MM.1S (cell line): Measurements from ENCODE around the gene ZNF791.

Experiments
- DNase-seq: peaks from one replicate; pipeline ENCODE4 v3.0.0-alpha.2; 2015
- H2AFZ ChIP-seq: fragments of 300-600 bp; sonication (generic); 2 replicates; pipeline ENCODE4 v1.6.0; 2016; ENCODE audit warnings: antibody characterized with exemption, low read length
- H3F3A ChIP-seq: fragments of 300-600 bp; sonication (generic); 2 replicates; pipeline ENCODE4 v1.6.1; 2016; ENCODE audit warnings: mild to moderate bottlenecking, antibody characterized with exemption, low read length, moderate library complexity, mixed read lengths; ENCODE audit not compliant: insufficient read depth
- H3K27ac ChIP-seq: fragments of 300-600 bp; sonication (generic); 2 replicates; pipeline ENCODE4 v1.5.1; 2016; ENCODE audit warnings: mild to moderate bottlenecking, low read length
- H3K27me3 ChIP-seq: fragments of 300-600 bp; sonication (generic); replicated peaks from 2 replicates; pipeline ENCODE4 v1.6.0; 2016; ENCODE audit warnings: low read length; ENCODE audit not compliant: insufficient read depth
- H3K36me3 ChIP-seq: fragments of 300-600 bp; sonication (generic); replicated peaks from 2 replicates; pipeline ENCODE4 v1.6.1; 2016; ENCODE audit warnings: mild to moderate bottlenecking, low read length, mixed read lengths; ENCODE audit not compliant: insufficient read depth
- H3K4me1 ChIP-seq: fragments of 300-600 bp; sonication (generic); 2 replicates; pipeline ENCODE4 v1.6.1; 2016; ENCODE audit warnings: low read length, mixed read lengths
- H3K4me2 ChIP-seq: fragments of 300-600 bp; sonication (generic); 2 replicates; pipeline ENCODE4 v1.6.0; 2016; ENCODE audit warnings: low read depth, low read length
- H3K4me3 ChIP-seq: fragments of 300-600 bp; sonication (generic); 2 replicates; pipeline ENCODE4 v1.5.1; 2016; ENCODE audit warnings: low read length, mixed read lengths
- H3K79me2 ChIP-seq: fragments of 300-600 bp; sonication (generic); 2 replicates; pipeline ENCODE4 v1.6.1; 2016; ENCODE audit warnings: mixed run types, low read length, mixed read lengths
- H3K9ac ChIP-seq: fragments of 300-600 bp; sonication (generic); 2 replicates; pipeline ENCODE4 v1.6.1; 2016; ENCODE audit warnings: low read length, mixed read lengths
- H3K9me2 ChIP-seq: fragments of 300-600 bp; sonication (generic); replicated peaks from 2 replicates; pipeline ENCODE4 v1.6.1; 2016; ENCODE audit warnings: mild to moderate bottlenecking, low read length, mixed read lengths; ENCODE audit not compliant: insufficient read depth
- H3K9me3 ChIP-seq: fragments of 300-600 bp; sonication (generic); replicated peaks from 2 replicates; pipeline ENCODE4 v1.6.1; 2016; ENCODE audit warnings: mild to moderate bottlenecking, low read length, mixed read lengths; ENCODE audit not compliant: insufficient read depth
- H4K20me1 ChIP-seq: fragments of 300-600 bp; sonication (generic); 2 replicates; pipeline ENCODE4 v1.6.1; 2016; ENCODE audit warnings: mild to moderate bottlenecking, low read length, moderate library complexity, mixed read lengths; ENCODE audit not compliant: insufficient read depth
- CTCF ChIP-seq: fragments of 300-600 bp; sonication (generic); IDR thresholded peaks from 2 replicates; pipeline ENCODE4 v1.5.1; 2016; ENCODE audit warnings: antibody characterized with exemption, low read length, mixed read lengths
- EZH2 ChIP-seq: fragments of 300-600 bp; sonication (generic); optimal IDR thresholded peaks from 2 replicates; pipeline ENCODE3; 2017; ENCODE audit warnings: low read depth, mild to moderate bottlenecking, antibody characterized with exemption, low read length, mixed read lengths
- EZH2phosphoT487 ChIP-seq: fragments of 300-600 bp; sonication (generic); IDR thresholded peaks from 2 replicates; pipeline ENCODE4 v1.6.1; 2018; ENCODE audit warnings: antibody characterized with exemption, low read length

Gene ZNF791

GRCh38 chr19:12596927-12597548 lies 13.7 kb upstream of the ZNF791 start:
- Histone ChIP-seq H3K79me2 (peaks cover 10% of the 10 kb centered on the region; the same call in 1 of the 2 replicates), H2AFZ (no peak overlapping the region), H3F3A (no peaks in the 10 kb centered on the region), H3K4me2 (no peak overlapping the region), H3K4me1 (no peaks in the 10 kb centered on the region), H4K20me1 (no peaks in the 10 kb centered on the region), H3K4me3 (no peak overlapping the region), H3K27ac (no peak overlapping the region), H3K27me3 (no peaks in the 10 kb centered on the region), H3K36me3 (no peaks in the 10 kb centered on the region), H3K9me3 (no peaks in the 10 kb centered on the region), H3K9ac (no peak overlapping the region), H3K9me2 (no peaks in the 10 kb centered on the region)
- DNase-seq = no peak
- TF ChIP-seq CTCF (no peak), EZH2 (no peak), EZH2phosphoT487 (no peak)

GRCh38 chr19:12597594-12597993 lies 13.1 kb upstream of the ZNF791 start:
- H3K9me2 ChIP-seq = no peaks in the 10 kb centered on the region
- no peak overlapping the region for H3K9ac ChIP-seq
- no peaks in the 10 kb centered on the region for H3K27me3 ChIP-seq

GRCh38 chr19:12603714-12604113 lies 7.0 kb upstream of the ZNF791 start:
- Histone ChIP-seq H3K9me3 (no peaks in the 10 kb centered on the region), H3K36me3 (no peaks in the 10 kb centered on the region), H3K4me2 (peak overlapping the region; percentile 57; the same call in 1 of the 2 replicates), H3K4me1 (peaks cover 17% of the 10 kb centered on the region; the same call in 1 of the 2 replicates), H3K27ac (peak overlapping the region; percentile 90), H2AFZ (no peak overlapping the region), H3K9ac (no peak overlapping the region), H3K27me3 (no peaks in the 10 kb centered on the region), H3K4me3 (0 out of 2 replicates have a peak overlapping the region, but pooled peaks have one; percentile 29), H3K79me2 (peaks cover 35% of the 10 kb centered on the region), H3F3A (peaks cover 14% of the 10 kb centered on the region), H4K20me1 (no peaks in the 10 kb centered on the region), H3K9me2 (no peaks in the 10 kb centered on the region)
- DNase-seq = peak; percentile 84
- TF ChIP-seq CTCF = no peak

More at GRCh38 chr19:12597594-12597993, 13.1 kb upstream of the ZNF791 start:
- Histone ChIP-seq H3K36me3 (no peaks in the 10 kb centered on the region), H3K4me1 (no peaks in the 10 kb centered on the region), H3F3A (no peaks in the 10 kb centered on the region), H2AFZ (no peak overlapping the region), H3K79me2 (peaks cover 15% of the 10 kb centered on the region), H3K27ac (no peak overlapping the region), H3K4me3 (no peak overlapping the region), H3K9me3 (no peaks in the 10 kb centered on the region), H4K20me1 (no peaks in the 10 kb centered on the region), H3K4me2 (no peak overlapping the region)
- DNase-seq = no peak
- no peak for TF ChIP-seq EZH2
- no peak for TF ChIP-seq EZH2phosphoT487
- TF ChIP-seq CTCF = no peak
